Muscle layer of colon (tissue), 2 donors: Measurements from ENCODE around the gene PITPNM1.

ENCODE experiments used
- H3K27ac ChIP-seq: one replicate; pipeline ENCODE4 v1.7.0; 2013; ENCODE audit warnings: low read depth, mild to moderate bottlenecking, low read length, moderate library complexity
- H3K27me3 ChIP-seq, 2 donors: one replicate each; pipeline ENCODE4 v1.7.0; 2013; ENCODE audit warnings: low read length in 2 of 2, mild to moderate bottlenecking in 2 of 2; ENCODE audit not compliant: insufficient read depth in 2 of 2, control insufficient read depth in 1 of 2
- H3K36me3 ChIP-seq: one replicate; pipeline ENCODE4 v1.7.0; 2013; ENCODE audit warnings: mild to moderate bottlenecking, low read length; ENCODE audit not compliant: insufficient read depth
- H3K4me1 ChIP-seq: one replicate; pipeline ENCODE4 v1.7.0; 2013; ENCODE audit warnings: mild to moderate bottlenecking, low read length; ENCODE audit not compliant: insufficient read depth
- H3K4me3 ChIP-seq, 2 donors: one replicate each; pipeline ENCODE4 v1.7.0; 2013; ENCODE audit warnings: low read length in 2 of 2, low read depth in 1 of 2, mild to moderate bottlenecking in 1 of 2, moderate library complexity in 1 of 2
- H3K9ac ChIP-seq: one replicate; pipeline ENCODE4 v1.7.0; 2013; ENCODE audit warnings: low read length
- H3K9me3 ChIP-seq: one replicate; pipeline ENCODE4 v1.7.0; 2013; ENCODE audit warnings: mild to moderate bottlenecking, low read length
- donor health status: abdominal sarcoma.
- donor health status: Adenocarcinoma of cecum.

Gene PITPNM1

GRCh38 chr11:67500484-67500821, 4.7 kb downstream of the PITPNM1 start:
- Histone ChIP-seq H3K9ac (no peak overlapping the region), H3K4me3 (no peak overlapping the region), H3K9me3 (no peaks in the 10 kb centered on the region), H3K27ac (no peak overlapping the region), H3K36me3 (no peaks in the 10 kb centered on the region), H3K27me3 (peaks cover 14 to 30% of the 10 kb centered on the region in 2 donors), H3K4me1 (peaks cover 8% of the 10 kb centered on the region)

- Histone ChIP-seq H3K4me3 (no peak overlapping the region), H3K36me3 (no peaks in the 10 kb centered on the region), H3K4me1 (peaks cover 6% of the 10 kb centered on the region), H3K9me3 (no peaks in the 10 kb centered on the region), H3K27me3 (peaks cover 14 to 25% of the 10 kb centered on the region in 2 donors), H3K9ac (no peak overlapping the region), H3K27ac (no peak overlapping the region)
Measured at GRCh38 chr11:67499808-67500483, 5.2 kb downstream of the PITPNM1 start.

- H3K4me1 ChIP-seq, result peaks cover 2% of the 10 kb centered on the region
- H3K36me3 ChIP-seq, result no peaks in the 10 kb centered on the region
- H3K4me3 ChIP-seq, result no peak overlapping the region
- no peak overlapping the region for H3K9ac ChIP-seq
- H3K9me3 ChIP-seq, result no peaks in the 10 kb centered on the region
- no peak overlapping the region for H3K27ac ChIP-seq
- peaks cover 10 to 14% of the 10 kb centered on the region in 2 donors for H3K27me3 ChIP-seq
Measured at GRCh38 chr11:67498544-67498972, 6.6 kb downstream of the PITPNM1 start.

- Histone ChIP-seq H3K9ac (no peak overlapping the region), H3K36me3 (no peaks in the 10 kb centered on the region), H3K27me3 (peaks cover 3 to 6% of the 10 kb centered on the region in 2 donors), H3K9me3 (no peaks in the 10 kb centered on the region), H3K4me3 (no peak overlapping the region), H3K27ac (no peak overlapping the region), H3K4me1 (no peaks in the 10 kb centered on the region)
Measured at GRCh38 chr11:67497656-67498291, 7.4 kb downstream of the PITPNM1 start.

- Histone ChIP-seq H3K9ac (no peak overlapping the region), H3K36me3 (peaks cover under 1% of the 10 kb centered on the region), H3K4me1 (no peaks in the 10 kb centered on the region), H3K4me3 (no peak overlapping the region), H3K27me3 (no peaks in the 10 kb centered on the region), H3K27ac (no peak overlapping the region), H3K9me3 (no peaks in the 10 kb centered on the region)
Measured at GRCh38 chr11:67496113-67496512, 9.1 kb downstream of the PITPNM1 start.

GRCh38 chr11:67495234-67496005, 9.7 kb downstream of the PITPNM1 start:
- Histone ChIP-seq H3K9me3 (no peaks in the 10 kb centered on the region), H3K9ac (no peak overlapping the region), H3K4me1 (no peaks in the 10 kb centered on the region), H3K36me3 (peaks cover 8% of the 10 kb centered on the region), H3K4me3 (no peak overlapping the region), H3K27ac (no peak overlapping the region), H3K27me3 (no peaks in the 10 kb centered on the region)

- no peaks in the 10 kb centered on the region for H3K4me1 ChIP-seq
- no peak overlapping the region for H3K27ac ChIP-seq
- H3K4me3 ChIP-seq, result no peak overlapping the region
- H3K36me3 ChIP-seq, result peaks cover 16% of the 10 kb centered on the region
- H3K9ac ChIP-seq, result no peak overlapping the region
- no peaks in the 10 kb centered on the region for H3K9me3 ChIP-seq
- no peaks in the 10 kb centered on the region for H3K27me3 ChIP-seq
Measured at GRCh38 chr11:67494371-67495233, 10.6 kb downstream of the PITPNM1 start.

GRCh38 chr11:67493548-67494370, 11.4 kb downstream of the PITPNM1 start:
- Histone ChIP-seq H3K4me3 (no peak overlapping the region), H3K27me3 (no peaks in the 10 kb centered on the region), H3K9me3 (no peaks in the 10 kb centered on the region), H3K4me1 (no peaks in the 10 kb centered on the region), H3K9ac (no peak overlapping the region), H3K36me3 (peaks cover 17% of the 10 kb centered on the region), H3K27ac (no peak overlapping the region)

- no peaks in the 10 kb centered on the region for H3K9me3 ChIP-seq
- no peak overlapping the region for H3K9ac ChIP-seq
- H3K4me3 ChIP-seq, result no peak overlapping the region
- no peak overlapping the region for H3K27ac ChIP-seq
- H3K36me3 ChIP-seq, result peaks cover 19% of the 10 kb centered on the region
- no peaks in the 10 kb centered on the region for H3K27me3 ChIP-seq
- H3K4me1 ChIP-seq, result no peaks in the 10 kb centered on the region
Measured at GRCh38 chr11:67492801-67493547, 12.2 kb downstream of the PITPNM1 start.

GRCh38 chr11:67492069-67492727, 13.0 kb downstream of the PITPNM1 start:
- no peak overlapping the region for H3K9ac ChIP-seq
- H3K4me3 ChIP-seq, result no peak overlapping the region
- no peaks in the 10 kb centered on the region for H3K9me3 ChIP-seq
- no peak overlapping the region for H3K27ac ChIP-seq
- no peaks in the 10 kb centered on the region for H3K27me3 ChIP-seq
- peaks cover 25% of the 10 kb centered on the region for H3K36me3 ChIP-seq
- no peaks in the 10 kb centered on the region for H3K4me1 ChIP-seq
